Choroid plexus epithelial cell (primary cell): Measurements from ENCODE around the gene LYL1.

Source experiments
- DNase-seq: peaks from one replicate; pipeline ENCODE4 v3.0.0-alpha.2; 2010; ENCODE audit warnings: low read depth
- H3K4me3 ChIP-seq: 2 replicates; pipeline ENCODE4 v1.5.1; 2011; ENCODE audit warnings: low read depth, mild to moderate bottlenecking, control low read depth, low read length, moderate library complexity
- CTCF ChIP-seq: conservative IDR thresholded peaks from 2 replicates; pipeline ENCODE4 v1.5.1; 2011; ENCODE audit warnings: low read depth, mild to moderate bottlenecking, control low read depth, inconsistent platforms, low read length, moderate library complexity

LYL1 gene

DNA sequence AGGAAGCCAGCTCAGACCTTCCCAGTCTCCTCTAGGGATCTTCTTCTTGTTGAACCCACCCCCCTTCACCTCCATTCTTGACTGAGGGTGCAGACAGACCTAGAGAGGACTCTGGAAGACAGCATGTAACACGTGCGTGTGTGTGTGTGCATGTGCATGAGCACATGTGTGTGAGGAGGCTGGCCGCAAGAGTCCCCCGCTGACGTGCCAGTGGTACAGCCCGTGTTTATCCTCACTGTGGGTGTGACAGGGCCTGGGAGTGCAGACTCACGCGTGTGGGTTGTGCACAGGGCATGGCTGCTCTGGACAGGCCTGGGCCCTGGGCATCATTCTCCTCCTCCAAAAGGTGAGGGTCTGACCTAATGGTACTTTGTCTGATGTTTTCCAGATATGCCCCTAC, 26.3 kb downstream of the LYL1 start:
- DNase-seq: no peak

GRCh38 chr19:13074378-13074777, 28.3 kb downstream of the LYL1 start:
- no peak for DNase-seq
- no peak for TF ChIP-seq CTCF
- no peak overlapping the region for H3K4me3 ChIP-seq

More for the DNA sequence above, 26.3 kb downstream of the LYL1 start:
- H3K4me3 ChIP-seq: no peak overlapping the region
- no peak for TF ChIP-seq CTCF

DNA sequence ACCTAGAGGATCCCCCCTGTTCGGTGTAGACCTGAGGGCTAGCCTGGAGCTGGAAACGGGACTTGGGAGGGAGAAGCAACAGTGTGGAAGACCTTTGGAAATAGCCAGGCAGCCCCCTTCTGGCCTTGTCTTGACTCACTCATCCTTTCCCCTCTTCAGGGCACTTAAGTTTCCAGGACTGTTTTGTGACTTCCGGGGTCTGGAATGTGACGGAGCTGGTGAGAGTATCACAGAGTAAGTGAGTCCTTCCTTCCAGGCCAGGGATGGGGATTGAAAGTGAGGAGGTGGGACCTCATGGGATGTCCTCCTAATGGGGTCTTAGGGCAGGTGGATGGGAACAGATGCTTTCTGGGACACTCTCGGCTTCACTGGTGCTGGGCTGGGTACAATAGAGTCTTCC, 29.4 kb downstream of the LYL1 start:
- no peak for TF ChIP-seq CTCF
- H3K4me3 ChIP-seq: no peak overlapping the region
- no peak for DNase-seq

DNA sequence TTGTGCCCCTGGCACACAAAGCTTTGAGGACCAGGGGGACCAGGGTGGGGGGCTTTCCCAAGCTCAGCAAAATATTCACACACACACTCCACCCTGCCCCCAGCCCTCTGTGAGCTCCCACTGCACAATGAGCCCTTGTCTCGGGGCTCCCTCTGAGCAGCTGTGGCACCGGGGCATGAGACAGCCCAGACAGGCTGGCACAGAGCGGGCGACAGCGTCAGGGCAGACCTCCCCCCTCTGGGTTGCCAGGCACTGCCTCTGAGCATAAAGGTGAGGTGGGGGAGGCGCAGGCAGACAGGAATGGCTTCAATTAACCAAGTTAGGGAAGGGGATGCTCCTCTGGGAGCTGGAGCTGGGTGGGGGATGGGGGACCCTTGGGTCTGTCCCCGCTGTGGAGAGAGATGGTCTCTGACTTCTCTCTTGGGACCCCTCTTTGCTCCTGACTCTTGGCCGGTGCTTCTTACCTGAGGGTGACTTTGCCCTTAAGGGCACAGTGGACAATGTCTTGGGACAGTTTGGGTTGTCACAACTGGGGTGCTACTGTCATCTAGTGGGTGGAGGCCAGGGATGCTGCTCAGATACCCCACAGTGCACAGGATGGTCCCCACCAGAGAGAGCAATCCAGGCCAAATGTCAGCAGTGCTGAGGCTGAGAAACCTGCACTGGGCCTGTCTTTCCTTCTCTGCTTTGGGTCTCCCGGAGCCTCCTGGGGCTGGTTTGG, 30.3 kb downstream of the LYL1 start:
- H3K4me3 ChIP-seq: no peak overlapping the region
- no peak for TF ChIP-seq CTCF
- no peak for DNase-seq

- no peak for TF ChIP-seq CTCF
- no peak for DNase-seq
- no peak overlapping the region for H3K4me3 ChIP-seq
Observed at GRCh38 chr19:13071444-13072187, 31.0 kb downstream of the LYL1 start.

GRCh38 chr19:13070425-13071140, 32.1 kb downstream of the LYL1 start:
- TF ChIP-seq CTCF: no peak
- H3K4me3 ChIP-seq: no peak overlapping the region
- no peak for DNase-seq
